Measurements from ENCODE around the gene UBQLN3. TPM values are rescaled to one million over a fixed set of nuclear protein-coding genes. Genes with fewer than 3 reads are reported as not detected.

The UBQLN3 gene
- total RNA-seq: not detected in 2 replicates

GRCh38 chr11:5509803-5510202 is at the start of gene UBQLN3:
Gene UBQLN3, minus strand, starts transcription at chr11:5509957. Its CDS starts 399 bp downstream, at chr11:5509558.
- no peak within 1 kb of the TSS for H3K27ac Mint-ChIP-seq
- H3K27me3 Mint-ChIP-seq (ENCODE audit: insufficient read depth): peaks cover 3% of the 10 kb centered on the region
- no peaks in the 10 kb centered on the region for H3K36me3 Mint-ChIP-seq (ENCODE audit: low read depth)
- no peak within 1 kb of the TSS for H3K4me3 Mint-ChIP-seq
- intact Hi-C loops (cut with micrococcal nuclease): no loop called here
- H3K9me3 Mint-ChIP-seq: no peaks in the 10 kb centered on the region
- no peak for DNase-seq (ENCODE audit: low spot score)
- no peaks in the 10 kb centered on the region for H3K4me1 Mint-ChIP-seq (ENCODE audit: low read depth)

GRCh38 chr11:5557751-5558150 is 48.0 kb upstream of the UBQLN3 start:
- H3K27me3 Mint-ChIP-seq (ENCODE audit: insufficient read depth): peaks cover 10% of the 10 kb centered on the region
- H3K4me1 Mint-ChIP-seq (ENCODE audit: low read depth): no peaks in the 10 kb centered on the region
- H3K36me3 Mint-ChIP-seq (ENCODE audit: low read depth): no peaks in the 10 kb centered on the region
- H3K9me3 Mint-ChIP-seq: no peaks in the 10 kb centered on the region
- intact Hi-C loops (cut with micrococcal nuclease): no loop called here
- no peak overlapping the region for H3K4me3 Mint-ChIP-seq
- no peak overlapping the region for H3K27ac Mint-ChIP-seq
- no peak for DNase-seq (ENCODE audit: low spot score)

GRCh38 chr11:5556596-5557188 is 46.9 kb upstream of the UBQLN3 start:
- no peaks in the 10 kb centered on the region for H3K9me3 Mint-ChIP-seq

GRCh38 chr11:5553343-5553742 is 43.6 kb upstream of the UBQLN3 start:
- no peaks in the 10 kb centered on the region for H3K9me3 Mint-ChIP-seq
- no peak overlapping the region for H3K27ac Mint-ChIP-seq
- no peaks in the 10 kb centered on the region for H3K36me3 Mint-ChIP-seq (ENCODE audit: low read depth)
- H3K4me1 Mint-ChIP-seq (ENCODE audit: low read depth): no peaks in the 10 kb centered on the region
- H3K27me3 Mint-ChIP-seq (ENCODE audit: insufficient read depth): peaks cover 10% of the 10 kb centered on the region
- H3K4me3 Mint-ChIP-seq: no peak overlapping the region
- DNase-seq (ENCODE audit: low spot score): no peak
- intact Hi-C loops (cut with micrococcal nuclease): no loop called here

More at GRCh38 chr11:5556596-5557188, 46.9 kb upstream of the UBQLN3 start:
- Mint-ChIP-seq H3K27me3 (ENCODE audit: insufficient read depth) (peaks cover 10% of the 10 kb centered on the region), H3K4me1 (ENCODE audit: low read depth) (no peaks in the 10 kb centered on the region), H3K4me3 (no peak overlapping the region), H3K27ac (no peak overlapping the region), H3K36me3 (ENCODE audit: low read depth) (no peaks in the 10 kb centered on the region)
- intact Hi-C loops (cut with micrococcal nuclease): no loop called here
- no peak for DNase-seq (ENCODE audit: low spot score)

- no peak overlapping the region for H3K27ac Mint-ChIP-seq
- no peaks in the 10 kb centered on the region for H3K36me3 Mint-ChIP-seq (ENCODE audit: low read depth)
- H3K27me3 Mint-ChIP-seq (ENCODE audit: insufficient read depth): peaks cover 2% of the 10 kb centered on the region
- H3K9me3 Mint-ChIP-seq: no peaks in the 10 kb centered on the region
- intact Hi-C loops (cut with micrococcal nuclease): no loop called here
- H3K4me1 Mint-ChIP-seq (ENCODE audit: low read depth): no peaks in the 10 kb centered on the region
- no peak for DNase-seq (ENCODE audit: low spot score)
- H3K4me3 Mint-ChIP-seq: no peak overlapping the region
These were observed 40.8 kb upstream of the UBQLN3 start for GRCh38 chr11:5550440-5551095.

- intact Hi-C loops (cut with micrococcal nuclease): no loop called here
- no peaks in the 10 kb centered on the region for H3K36me3 Mint-ChIP-seq (ENCODE audit: low read depth)
- DNase-seq (ENCODE audit: low spot score): no peak
- no peak within 1 kb of the TSS for H3K4me3 Mint-ChIP-seq
- peaks cover 2% of the 10 kb centered on the region for H3K27me3 Mint-ChIP-seq (ENCODE audit: insufficient read depth)
- no peaks in the 10 kb centered on the region for H3K9me3 Mint-ChIP-seq
- H3K27ac Mint-ChIP-seq: no peak within 1 kb of the TSS
- H3K4me1 Mint-ChIP-seq (ENCODE audit: low read depth): no peaks in the 10 kb centered on the region
These were observed 38.7 kb upstream of the UBQLN3 start, which contains the start of gene OR52H1 for GRCh38 chr11:5548440-5548839. Gene OR52H1, minus strand, starts transcription at chr11:5548540. Its CDS starts 3,035 bp downstream, at chr11:5545505.

- Mint-ChIP-seq H3K4me1 (ENCODE audit: low read depth) (no peaks in the 10 kb centered on the region), H3K36me3 (ENCODE audit: low read depth) (no peaks in the 10 kb centered on the region), H3K27ac (no peak overlapping the region), H3K4me3 (no peak overlapping the region), H3K9me3 (no peaks in the 10 kb centered on the region), H3K27me3 (ENCODE audit: insufficient read depth) (peaks cover under 1% of the 10 kb centered on the region)
- DNase-seq (ENCODE audit: low spot score): no peak
- intact Hi-C loops (cut with micrococcal nuclease): no loop called here
These were observed 38.2 kb upstream of the UBQLN3 start for GRCh38 chr11:5547982-5548381.

- H3K27me3 Mint-ChIP-seq (ENCODE audit: insufficient read depth): no peaks in the 10 kb centered on the region
- H3K4me1 Mint-ChIP-seq (ENCODE audit: low read depth): no peaks in the 10 kb centered on the region
- no peak for DNase-seq (ENCODE audit: low spot score)
- no peak overlapping the region for H3K4me3 Mint-ChIP-seq
- H3K36me3 Mint-ChIP-seq (ENCODE audit: low read depth): no peaks in the 10 kb centered on the region
- intact Hi-C loops (cut with micrococcal nuclease): no loop called here
- no peak overlapping the region for H3K27ac Mint-ChIP-seq
- no peaks in the 10 kb centered on the region for H3K9me3 Mint-ChIP-seq
These were observed 36.7 kb upstream of the UBQLN3 start for GRCh38 chr11:5546457-5546856.

- H3K9me3 Mint-ChIP-seq: no peaks in the 10 kb centered on the region
- peaks cover 9% of the 10 kb centered on the region for H3K27me3 Mint-ChIP-seq (ENCODE audit: insufficient read depth)
- no peak overlapping the region for H3K4me3 Mint-ChIP-seq
- DNase-seq (ENCODE audit: low spot score): no peak
- intact Hi-C loops (cut with micrococcal nuclease): no loop called here
- H3K4me1 Mint-ChIP-seq (ENCODE audit: low read depth): no peaks in the 10 kb centered on the region
- H3K36me3 Mint-ChIP-seq (ENCODE audit: low read depth): no peaks in the 10 kb centered on the region
- no peak overlapping the region for H3K27ac Mint-ChIP-seq
These were observed 31.7 kb upstream of the UBQLN3 start for GRCh38 chr11:5541427-5541826.

GRCh38 chr11:5536482-5536881 is 26.7 kb upstream of the UBQLN3 start:
- Mint-ChIP-seq H3K9me3 (no peaks in the 10 kb centered on the region), H3K4me1 (ENCODE audit: low read depth) (no peaks in the 10 kb centered on the region), H3K36me3 (ENCODE audit: low read depth) (no peaks in the 10 kb centered on the region), H3K27ac (no peak overlapping the region), H3K27me3 (ENCODE audit: insufficient read depth) (peaks cover 13% of the 10 kb centered on the region), H3K4me3 (no peak overlapping the region)
- no peak for DNase-seq (ENCODE audit: low spot score)
- intact Hi-C loops (cut with micrococcal nuclease): no loop called here

GRCh38 chr11:5534046-5534445 is 24.3 kb upstream of the UBQLN3 start:
- intact Hi-C loops (cut with micrococcal nuclease): no loop called here
- DNase-seq (ENCODE audit: low spot score): no peak
- H3K9me3 Mint-ChIP-seq: no peaks in the 10 kb centered on the region
- peaks cover 6% of the 10 kb centered on the region for H3K27me3 Mint-ChIP-seq (ENCODE audit: insufficient read depth)
- no peaks in the 10 kb centered on the region for H3K4me1 Mint-ChIP-seq (ENCODE audit: low read depth)
- no peaks in the 10 kb centered on the region for H3K36me3 Mint-ChIP-seq (ENCODE audit: low read depth)
- H3K4me3 Mint-ChIP-seq: no peak overlapping the region
- no peak overlapping the region for H3K27ac Mint-ChIP-seq

GRCh38 chr11:5531053-5531831 is 21.5 kb upstream of the UBQLN3 start:
- intact Hi-C loops (cut with micrococcal nuclease): no loop called here
- H3K9me3 Mint-ChIP-seq: no peaks in the 10 kb centered on the region
- no peak for DNase-seq (ENCODE audit: low spot score)
- no peak overlapping the region for H3K4me3 Mint-ChIP-seq
- peaks cover 7% of the 10 kb centered on the region for H3K27me3 Mint-ChIP-seq (ENCODE audit: insufficient read depth)
- H3K36me3 Mint-ChIP-seq (ENCODE audit: low read depth): no peaks in the 10 kb centered on the region
- no peaks in the 10 kb centered on the region for H3K4me1 Mint-ChIP-seq (ENCODE audit: low read depth)
- no peak overlapping the region for H3K27ac Mint-ChIP-seq

GRCh38 chr11:5528495-5528894 is 18.7 kb upstream of the UBQLN3 start:
- DNase-seq (ENCODE audit: low spot score): no peak
- no peaks in the 10 kb centered on the region for H3K9me3 Mint-ChIP-seq
- no peak overlapping the region for H3K4me3 Mint-ChIP-seq
- intact Hi-C loops (cut with micrococcal nuclease): no loop called here
- peaks cover 7% of the 10 kb centered on the region for H3K27me3 Mint-ChIP-seq (ENCODE audit: insufficient read depth)
- no peaks in the 10 kb centered on the region for H3K36me3 Mint-ChIP-seq (ENCODE audit: low read depth)
- no peak overlapping the region for H3K27ac Mint-ChIP-seq
- no peaks in the 10 kb centered on the region for H3K4me1 Mint-ChIP-seq (ENCODE audit: low read depth)
